GM21526 (cell line): ENCODE measurements around the gene AIM2.

Experiments
- ATAC-seq: cut with Tn5 transposase; IDR thresholded peaks from one replicate; pipeline ENCODE4 v1.9.1; 2021; ENCODE audit warnings: moderate library complexity; ENCODE audit not compliant: unreplicated experiment, low FRiP score

The AIM2 gene

DNA sequence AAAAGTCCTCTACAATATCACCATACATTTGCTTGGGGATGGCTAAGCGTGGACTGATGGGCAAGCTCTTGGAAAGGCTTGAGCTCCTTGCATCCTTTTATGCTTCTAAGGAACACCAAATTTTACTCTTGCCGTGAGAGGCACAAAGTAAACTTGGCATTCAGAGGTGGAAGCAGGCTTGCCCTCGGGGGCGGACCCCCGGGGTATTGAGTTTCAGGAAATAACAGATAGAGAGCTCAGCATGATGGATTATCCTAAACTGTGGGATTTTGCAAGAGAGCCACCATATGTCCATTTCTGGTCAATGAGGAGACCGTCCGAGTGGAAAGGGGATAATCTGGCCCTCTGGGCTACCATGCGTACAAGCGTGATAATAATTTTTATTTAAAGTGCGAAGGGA lies 52.8 kb downstream of the AIM2 start:
- no peak for ATAC-seq

DNA sequence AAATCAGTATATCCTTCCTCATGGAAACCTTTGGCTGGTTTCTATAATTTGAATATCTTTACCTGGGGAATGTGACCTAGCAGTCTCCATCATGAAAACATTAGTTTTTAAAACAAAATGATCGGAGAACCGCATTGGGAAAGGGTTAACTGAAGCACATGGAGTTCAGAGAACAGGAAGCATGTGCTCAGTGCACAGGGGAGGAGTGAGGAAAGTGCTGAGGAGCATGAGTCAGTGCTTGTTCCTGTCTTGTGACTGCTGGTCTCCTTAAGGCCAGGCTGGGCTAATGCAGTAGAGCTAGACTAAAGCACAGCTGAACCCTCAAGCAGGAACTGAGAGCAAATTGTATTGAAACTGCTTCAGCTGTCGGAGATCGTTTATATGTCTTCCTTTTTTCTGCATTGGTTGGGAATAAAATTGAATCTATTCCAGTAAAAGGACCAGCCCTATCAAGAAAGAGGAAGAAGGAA lies 61.1 kb downstream of the AIM2 start:
- peak; percentile 92 for ATAC-seq

DNA sequence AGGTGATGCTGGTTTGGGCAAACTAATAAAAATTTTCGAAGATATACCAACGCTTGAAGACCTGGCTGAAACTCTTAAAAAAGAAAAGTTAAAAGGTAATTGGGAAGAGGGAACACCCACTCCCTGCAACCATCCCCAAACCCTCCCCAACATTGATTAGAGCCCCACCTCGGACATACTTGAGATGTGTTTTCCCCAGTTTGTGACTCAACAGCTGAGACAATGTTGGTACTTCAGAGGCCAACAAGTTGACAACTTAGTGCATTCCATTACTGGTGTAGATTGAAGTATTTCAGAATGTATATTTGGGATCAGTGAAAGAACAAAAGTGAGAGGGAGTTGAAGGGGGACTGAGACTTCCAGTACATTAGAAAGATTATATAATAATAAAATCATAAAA lies 61.7 kb downstream of the AIM2 start:
- ATAC-seq: no peak

DNA sequence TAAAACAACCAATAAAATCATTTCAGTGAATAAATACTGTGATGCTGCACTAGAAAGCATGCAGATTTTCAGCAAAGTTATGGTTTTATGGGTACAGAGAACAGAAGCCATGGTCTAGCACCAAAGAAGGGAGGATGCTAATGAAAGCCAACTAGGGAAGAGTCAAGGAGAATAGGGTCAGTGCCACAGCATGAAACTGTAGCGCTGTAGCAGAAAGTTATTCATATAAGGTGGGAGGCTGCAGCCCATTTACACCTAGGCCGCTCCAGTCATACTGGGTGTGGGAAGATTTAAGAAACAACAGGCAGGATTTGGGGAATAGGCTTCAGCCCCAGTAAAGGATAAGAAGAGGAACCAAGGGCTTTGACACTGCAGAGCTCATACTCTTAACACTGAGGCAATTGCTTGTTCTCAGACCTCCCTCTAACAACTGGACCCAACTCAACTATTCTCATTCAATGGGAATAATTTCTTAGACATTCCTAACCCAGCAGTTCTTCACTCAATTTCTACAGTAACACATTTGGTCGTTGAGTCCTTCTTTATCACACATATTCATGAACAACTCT lies 62.5 kb downstream of the AIM2 start:
- no peak for ATAC-seq

DNA sequence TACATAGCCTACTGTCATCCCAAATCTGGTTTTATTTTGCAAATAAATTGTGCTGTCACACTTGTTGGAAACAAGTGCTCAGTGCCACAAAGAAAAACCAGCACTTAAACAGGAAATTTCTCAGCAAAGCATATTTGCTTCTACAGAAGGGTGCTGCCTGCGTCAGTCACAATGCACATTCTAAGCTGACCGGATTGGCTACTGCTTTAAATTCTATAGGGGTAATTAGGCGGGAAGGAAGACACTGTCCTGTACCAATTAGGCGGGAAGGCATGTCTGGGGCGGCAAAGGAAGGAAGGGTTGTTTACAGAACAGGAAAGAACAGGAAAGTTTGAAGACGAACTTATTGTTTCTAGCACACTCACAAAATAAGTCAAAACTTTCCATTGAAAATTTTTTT lies 64.1 kb downstream of the AIM2 start:
- peak; percentile 24 for ATAC-seq
